CD4-positive, alpha-beta T cell (primary cell): Measurements from ENCODE around the gene MYO1D. TPM values are rescaled to one million over a fixed set of nuclear protein-coding genes. Genes with fewer than 3 reads are reported as not detected.

Experiments
- ATAC-seq: fragments of 200-7000 bp; cut with Tn5 transposase; one replicate; pipeline ENCODE4 v1.10.0; 2022; ENCODE audit warnings: mild to moderate bottlenecking; ENCODE audit not compliant: poor library complexity
- CTCF ChIA-PET: fragments of 350-600 bp; sonication (Branson Sonifier 250); formaldehyde crosslinking; loops from one replicate; lab custom pipeline; 2021; ENCODE audit warnings: antibody characterized with exemption, inconsistent platforms; lab: Charles Lee
- POLR2A ChIA-PET: fragments of 350-600 bp; sonication (Branson Sonifier 250); formaldehyde crosslinking; loops from one replicate; lab custom pipeline; 2021; ENCODE audit warnings: antibody characterized with exemption, inconsistent platforms; lab: Charles Lee
- DNase-seq, 14 experiments: peaks; one replicate each; pipeline ENCODE4 v3.0.0-alpha.2; 2013 to 2020; ENCODE audit warnings: mixed read lengths in 2 of 14
- H3K27ac ChIP-seq, 2 donors: one replicate each; pipeline versions ENCODE4 v1.5.1 to v1.7.0; 2013; ENCODE audit warnings: low read length in 2 of 2, low read depth in 1 of 2, mild to moderate bottlenecking in 1 of 2
- H3K27me3 ChIP-seq, 2 experiments: 1 replicate in 1 of 2; 2 replicates in 1 of 2; pipeline versions ENCODE4 v1.6.1 to v1.7.0; 2013; ENCODE audit warnings: low read length in 2 of 2, control low read depth in 1 of 2, mild to moderate bottlenecking in 1 of 2, moderate library complexity in 1 of 2; ENCODE audit not compliant: insufficient read depth in 2 of 2, control insufficient read depth in 1 of 2
- H3K36me3 ChIP-seq: one replicate; pipeline ENCODE4 v1.6.1; 2013; ENCODE audit warnings: low read length, control low read depth; ENCODE audit not compliant: insufficient read depth
- H3K4me1 ChIP-seq: one replicate; pipeline ENCODE4 v1.6.1; 2013; ENCODE audit warnings: low read length, control low read depth; ENCODE audit not compliant: insufficient read depth
- H3K4me3 ChIP-seq: one replicate; pipeline ENCODE4 v1.5.1; 2013; ENCODE audit warnings: mild to moderate bottlenecking, low read length, moderate library complexity
- H3K9me3 ChIP-seq, 2 experiments: 1 replicate in 1 of 2; 2 replicates in 1 of 2; pipeline versions ENCODE4 v1.6.1 to v1.7.0; 2013; ENCODE audit warnings: low read length in 2 of 2, mild to moderate bottlenecking in 2 of 2, control low read depth in 1 of 2, moderate library complexity in 1 of 2; ENCODE audit not compliant: control insufficient read depth in 1 of 2, insufficient read depth in 1 of 2
- H3K27ac Mint-ChIP-seq: one replicate; pipeline ENCODE4 v1.8.0; 2020; ENCODE audit warnings: mixed read lengths
- H3K27me3 Mint-ChIP-seq: one replicate; pipeline ENCODE4 v1.8.0; 2021; ENCODE audit warnings: mixed read lengths
- H3K36me3 Mint-ChIP-seq: one replicate; pipeline ENCODE4 v1.8.0; 2021; ENCODE audit warnings: low read depth, mixed read lengths
- H3K4me1 Mint-ChIP-seq: one replicate; pipeline ENCODE4 v1.8.0; 2021; ENCODE audit warnings: low read depth, mixed read lengths
- H3K4me3 Mint-ChIP-seq: one replicate; pipeline ENCODE4 v1.8.0; 2020; ENCODE audit warnings: mild to moderate bottlenecking, mixed read lengths
- H3K9me3 Mint-ChIP-seq: one replicate; pipeline ENCODE4 v1.8.0; 2020; ENCODE audit warnings: mixed read lengths
- CTCF ChIP-seq: fragments of 200-600 bp; IDR thresholded peaks from one replicate; pipeline ENCODE4 v1.8.0; 2022; ENCODE audit warnings: antibody characterized with exemption, mild to moderate bottlenecking
- intact Hi-C, 2 experiments: fragments of 100-400 bp; cut with DNase I in 1 of 2; cut with micrococcal nuclease in 1 of 2; formaldehyde crosslinking; loops; one replicate each; pipeline versions ENCODE4 v1.15.1 to v1.9.0; 2023 to 2025; cut with DNase I, micrococcal nuclease
- total RNA-seq, 174 experiments: library from RNA in 2 of 174; stranded (reverse) in 2 of 174; gene quantifications; one replicate each; pipeline ENCODE4 v1.2.3 and lab custom pipeline; 2021 to 2026

MYO1D gene
- total RNA-seq, 2 experiments from 2014 or later, result 5.8 to 6.4 TPM

DNA sequence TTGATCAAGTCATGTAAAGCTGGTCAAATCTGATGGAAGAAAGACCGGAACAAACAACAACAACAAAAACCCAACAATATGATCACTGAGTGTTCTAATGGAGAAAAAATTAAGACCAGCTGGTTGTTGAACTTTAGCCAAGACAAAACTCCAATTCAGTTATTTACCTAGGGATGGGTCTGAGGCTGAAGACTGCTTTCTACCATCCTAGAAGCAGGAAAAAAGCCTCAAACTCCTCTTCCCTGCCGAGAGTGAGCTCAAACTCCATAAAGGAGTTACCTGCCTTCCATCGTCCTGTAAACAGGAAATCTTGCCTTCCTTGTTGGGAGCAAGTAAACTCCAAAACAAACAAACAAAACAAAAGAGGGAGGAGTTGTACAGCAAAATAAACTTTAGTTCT, 28.0 kb upstream of the MYO1D start:
- CTCF ChIA-PET, result no interaction called here
- intact Hi-C loops, result no loop called here
- H3K27me3 Mint-ChIP-seq, result peaks cover 46% of the 10 kb centered on the region

DNA sequence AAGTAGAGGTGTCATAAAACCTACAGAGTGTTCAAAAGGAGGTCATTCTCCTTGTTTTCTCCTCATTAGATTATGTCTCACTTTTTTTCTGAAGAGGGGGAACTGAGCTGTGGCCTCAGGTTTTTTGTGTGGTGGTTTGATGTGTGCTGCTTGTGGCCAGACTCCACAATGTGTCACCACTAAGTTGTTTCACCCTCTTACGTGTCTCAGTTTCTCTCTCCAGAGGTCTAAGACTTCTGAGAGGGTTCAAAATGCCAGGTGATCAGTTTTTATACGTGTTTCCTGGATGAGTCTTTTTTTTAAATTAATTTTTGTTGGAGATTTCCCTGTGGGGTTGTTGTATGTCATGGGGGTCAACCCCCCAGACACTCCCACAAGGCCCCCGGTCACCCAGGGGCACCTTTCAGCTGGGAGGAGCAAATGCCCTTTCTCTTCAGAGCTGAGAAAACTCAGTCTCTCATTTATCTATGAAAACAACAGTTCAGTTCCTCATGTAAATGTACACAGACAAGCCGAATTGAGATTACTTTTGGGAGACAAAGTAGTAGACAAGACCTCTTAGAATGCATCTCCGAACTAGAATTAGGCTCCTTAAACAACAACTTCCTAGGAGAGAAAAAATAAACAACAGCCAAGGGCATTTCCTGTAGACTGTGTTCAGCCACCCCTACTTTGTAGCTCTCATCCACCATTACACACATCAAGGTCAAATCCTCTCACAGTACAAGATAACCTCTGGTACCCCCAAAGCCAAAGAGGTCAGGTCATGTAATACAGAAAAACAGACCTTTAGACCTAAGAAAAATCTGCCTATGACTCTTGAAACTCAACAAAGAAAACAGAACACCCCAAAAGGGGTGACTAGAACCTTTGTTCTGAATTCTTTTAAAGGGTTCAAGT, 27.1 kb upstream of the MYO1D start:
- Mint-ChIP-seq H3K27ac (no peak overlapping the region), H3K9me3 (no peaks in the 10 kb centered on the region), H3K4me3 (no peak overlapping the region), H3K27me3 (peaks cover 46% of the 10 kb centered on the region), H3K36me3 (no peaks in the 10 kb centered on the region), H3K4me1 (no peaks in the 10 kb centered on the region)
- H3K9me3 ChIP-seq, result no peaks in the 10 kb centered on the region
- no peak overlapping the region for H3K27ac ChIP-seq
- intact Hi-C loops, result no loop called here
- ATAC-seq (no peak), DNase-seq (peak in 1 of 14 experiments; percentile 14)
- no peaks in the 10 kb centered on the region for H3K27me3 ChIP-seq
- ChIA-PET POLR2A (no interaction called here), CTCF (interaction anchor here (0.6 to 0.8 kb wide), 2 partner anchors 27 to 44 kb away, joined by 3 read pairs; no protein-coding TSS in a partner anchor)
- TF ChIP-seq CTCF, result no peak
- H3K36me3 ChIP-seq, result no peaks in the 10 kb centered on the region
- H3K4me3 ChIP-seq, result no peak overlapping the region
- no peaks in the 10 kb centered on the region for H3K4me1 ChIP-seq

More for the DNA sequence above, 28.0 kb upstream of the MYO1D start:
- Histone ChIP-seq H3K27ac (no peak overlapping the region), H3K4me1 (no peaks in the 10 kb centered on the region), H3K27me3 (no peaks in the 10 kb centered on the region), H3K9me3 (no peaks in the 10 kb centered on the region), H3K36me3 (no peaks in the 10 kb centered on the region), H3K4me3 (no peak overlapping the region)
- DNase-seq (no peak), ATAC-seq (no peak)
- H3K4me3 Mint-ChIP-seq, result no peak overlapping the region
- POLR2A ChIA-PET, result no interaction called here
- no peak for TF ChIP-seq CTCF
- no peaks in the 10 kb centered on the region for H3K9me3 Mint-ChIP-seq
- H3K27ac Mint-ChIP-seq, result no peak overlapping the region
- no peaks in the 10 kb centered on the region for H3K36me3 Mint-ChIP-seq
- H3K4me1 Mint-ChIP-seq, result no peaks in the 10 kb centered on the region

GRCh38 chr17:32901743-32902142, 24.8 kb upstream of the MYO1D start:
- no peak overlapping the region for H3K27ac Mint-ChIP-seq
- POLR2A ChIA-PET, result no interaction called here
- no peak overlapping the region for H3K27ac ChIP-seq
- H3K36me3 ChIP-seq, result no peaks in the 10 kb centered on the region
- peaks cover 59% of the 10 kb centered on the region for H3K27me3 Mint-ChIP-seq
- ATAC-seq (no peak), DNase-seq (no peak)
- no peaks in the 10 kb centered on the region for H3K9me3 Mint-ChIP-seq
- no peaks in the 10 kb centered on the region for H3K4me1 ChIP-seq
- H3K9me3 ChIP-seq, result no peaks in the 10 kb centered on the region
- intact Hi-C loops, result no loop called here
- H3K4me1 Mint-ChIP-seq, result no peaks in the 10 kb centered on the region
- H3K27me3 ChIP-seq, result peaks cover 0 to 2% of the 10 kb centered on the region in 2 experiments
- no peaks in the 10 kb centered on the region for H3K36me3 Mint-ChIP-seq
- no peak overlapping the region for H3K4me3 Mint-ChIP-seq
- no peak for TF ChIP-seq CTCF
- no peak overlapping the region for H3K4me3 ChIP-seq
- CTCF ChIA-PET, result no interaction called here
